B cell (primary cell): ENCODE data around the gene FAM72A. TPM values are rescaled to one million over a fixed set of nuclear protein-coding genes. Genes with fewer than 3 reads are reported as not detected.
A peak's percentile ranks its signal among the peaks of the same experiment; 100 is the strongest.
"Not testable (repeated sequence)": the region's sequence is repeated elsewhere in the genome, so short reads cannot be mapped to it uniquely, and the experiment has no call there.

ENCODE experiments used
- ATAC-seq: fragments of 200-7000 bp; cut with Tn5 transposase; one replicate; pipeline ENCODE4 v1.10.0; 2021; ENCODE audit warnings: low read depth, mild to moderate bottlenecking, moderate number of reproducible peaks, moderate library complexity
- CTCF ChIA-PET: fragments of 350-600 bp; sonication (Branson Sonifier 250); formaldehyde crosslinking; loops from one replicate; lab custom pipeline; 2021; ENCODE audit warnings: antibody characterized with exemption, inconsistent platforms; lab: Charles Lee
- POLR2A ChIA-PET: fragments of 350-600 bp; sonication (Branson Sonifier 250); formaldehyde crosslinking; loops from one replicate; lab custom pipeline; 2021; ENCODE audit warnings: antibody characterized with exemption; lab: Charles Lee
- DNase-seq: peaks from one replicate; pipeline ENCODE4 v3.0.0; 2013
- H2AFZ ChIP-seq: 2 replicates; pipeline ENCODE4 v1.6.1; 2012; ENCODE audit warnings: mild to moderate bottlenecking, low read depth, low read length; ENCODE audit not compliant: insufficient read depth, poor library complexity, severe bottlenecking
- H3K27ac ChIP-seq, 2 donors: 1 replicate in 1 of 2; 2 replicates in 1 of 2; pipeline ENCODE4 v1.5.1; 2012 to 2013; ENCODE audit warnings: low read length in 2 of 2, mild to moderate bottlenecking in 2 of 2, moderate library complexity in 1 of 2
- H3K27me3 ChIP-seq, 4 experiments: fragments of 200-600 bp in 1 of 4; sonication (generic) in 1 of 4; replicated peaks in 1 of 4; 1 replicate in 2 of 4; 2 replicates in 2 of 4; pipeline versions ENCODE4 v1.6.1 to v1.7.0; 2013 to 2016; ENCODE audit warnings: low read length in 3 of 4, mild to moderate bottlenecking in 2 of 4, mixed read lengths in 1 of 4, moderate library complexity in 1 of 4; ENCODE audit not compliant: insufficient read depth in 4 of 4, control insufficient read depth in 3 of 4; ENCODE audit errors: control extremely low read depth in 1 of 4
- H3K36me3 ChIP-seq, 2 experiments: replicated peaks in 1 of 2; 1 replicate in 1 of 2; 2 replicates in 1 of 2; pipeline versions ENCODE4 v1.6.1 to v1.7.1; 2013; ENCODE audit warnings: low read length in 1 of 2; ENCODE audit not compliant: insufficient read depth in 2 of 2, control insufficient read depth in 1 of 2; ENCODE audit errors: control extremely low read depth in 1 of 2, extremely low read depth in 1 of 2
- H3K4me1 ChIP-seq, 2 donors: fragments of 200-600 bp in 1 of 2; sonication (generic) in 1 of 2; 1 replicate in 1 of 2; 2 replicates in 1 of 2; pipeline versions ENCODE4 v1.5.1 to v1.6.1; 2013 to 2017; ENCODE audit warnings: low read length in 2 of 2; ENCODE audit not compliant: control insufficient read depth in 2 of 2, insufficient read depth in 2 of 2
- H3K4me2 ChIP-seq: replicated peaks from 2 replicates; pipeline ENCODE3; 2012; ENCODE audit warnings: mild to moderate bottlenecking, low read depth, low read length; ENCODE audit not compliant: poor library complexity, severe bottlenecking
- H3K4me3 ChIP-seq, 5 experiments: fragments of 200-600 bp in 1 of 5; sonication (generic) in 1 of 5; 1 replicate in 3 of 5; 2 replicates in 2 of 5; pipeline versions ENCODE4 v1.5.1 to v1.7.0; 2011 to 2016; ENCODE audit warnings: low read length in 4 of 5, mild to moderate bottlenecking in 4 of 5, low read depth in 2 of 5, control low read depth in 1 of 5, moderate library complexity in 1 of 5; ENCODE audit not compliant: insufficient read depth in 1 of 5; ENCODE audit errors: control extremely low read depth in 1 of 5, extremely low read depth in 1 of 5
- H3K79me2 ChIP-seq: fragments of 200-600 bp; sonication (generic); one replicate; pipeline ENCODE4 v1.6.0; 2016; ENCODE audit warnings: low read length; ENCODE audit not compliant: control insufficient read depth, insufficient read depth
- H3K9ac ChIP-seq: fragments of 200-600 bp; sonication (generic); 2 replicates; pipeline ENCODE4 v1.6.1; 2017; ENCODE audit warnings: mild to moderate bottlenecking, low read length, moderate library complexity
- H3K9me3 ChIP-seq, 3 donors: one replicate each; pipeline versions ENCODE4 v1.6.1 to v1.7.1; 2013; ENCODE audit warnings: low read length in 2 of 3; ENCODE audit not compliant: control insufficient read depth in 2 of 3, insufficient read depth in 1 of 3; ENCODE audit errors: control extremely low read depth in 1 of 3
- H4K20me1 ChIP-seq: 2 replicates; pipeline ENCODE4 v1.6.0; 2012; ENCODE audit warnings: mild to moderate bottlenecking, low read length; ENCODE audit not compliant: insufficient read depth, control insufficient read depth, poor library complexity, severe bottlenecking
- H3K27ac Mint-ChIP-seq: one replicate; pipeline ENCODE4 v1.8.0; 2021; ENCODE audit warnings: mixed read lengths
- H3K27me3 Mint-ChIP-seq: one replicate; pipeline ENCODE4 v1.8.0; 2021; ENCODE audit warnings: mixed read lengths
- H3K4me1 Mint-ChIP-seq: one replicate; pipeline ENCODE4 v1.8.0; 2021; ENCODE audit warnings: mixed read lengths
- H3K4me3 Mint-ChIP-seq: one replicate; pipeline ENCODE4 v1.8.0; 2021; ENCODE audit warnings: mixed read lengths
- H3K9me3 Mint-ChIP-seq: one replicate; pipeline ENCODE4 v1.8.0; 2022; ENCODE audit warnings: mixed read lengths; ENCODE audit not compliant: insufficient read depth
- WGBS: methylation state at CpG from one replicate; pipeline ENCODE4 v1.1.5; 2013; ENCODE audit warnings: missing lambda C conversion rate; ENCODE audit not compliant: insufficient coverage; 5-methylcytosine and 5-hydroxymethylcytosine counted together
- intact Hi-C: fragments of 100-400 bp; cut with micrococcal nuclease; formaldehyde crosslinking; loops from one replicate; pipeline ENCODE4 v1.10.0; 2022
- polyA plus RNA-seq: library from polyadenylated mRNA; depleted of rRNA; stranded (reverse); fragments of >200 nt; gene quantifications from 2 replicates; pipeline ENCODE4 v1.2.3, GENCODE V29; 2012
- total RNA-seq, 2 donors: library from RNA; stranded (reverse); fragments of 120-200 nt in 1 of 2; gene quantifications; 1 replicate in 1 of 2; 2 replicates in 1 of 2; pipeline versions ENCODE4 v1.2.3 to v1.2.4, GENCODE V29; 2013 to 2022

FAM72A gene
- total and polyA plus RNA-seq, 2 donors (not counting 1 experiment from before 2014, with no cell fraction given), result 1.7 to 1.8 TPM

DNA sequence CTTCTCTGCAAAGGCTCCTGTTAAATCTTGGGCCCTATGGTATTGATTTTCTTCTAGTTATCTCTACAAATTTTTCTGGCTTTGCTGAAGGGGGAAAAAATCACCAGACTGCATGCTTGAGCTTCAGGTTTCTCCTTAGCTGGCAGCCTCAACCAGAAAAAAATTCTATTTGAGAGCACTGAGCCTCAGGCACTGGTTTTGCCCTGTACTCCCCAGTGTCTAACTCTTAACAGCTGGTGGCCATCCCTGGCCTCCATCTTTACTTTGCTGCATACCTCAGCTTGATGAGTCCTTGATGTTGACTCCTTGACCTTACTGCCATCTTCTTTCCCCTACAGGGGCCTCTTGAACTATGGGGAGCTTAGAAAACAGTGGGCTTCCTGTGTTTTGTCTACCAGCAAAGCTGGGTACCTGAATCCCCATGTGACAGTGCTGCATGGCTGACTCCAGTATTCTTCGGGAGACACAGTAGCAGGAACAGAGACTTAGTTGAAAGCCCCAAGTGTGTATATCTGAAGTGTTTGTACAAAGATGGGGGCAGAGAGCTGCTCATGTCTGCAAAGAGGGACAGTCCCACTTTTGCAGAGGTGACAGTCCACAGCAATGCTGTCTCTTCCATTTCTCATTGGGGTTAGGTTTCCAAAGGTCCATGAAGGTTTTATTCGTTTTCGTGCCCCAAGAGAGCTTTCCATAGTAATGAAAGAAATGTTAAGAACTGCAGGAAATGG, 31.7 kb upstream of the FAM72A start:
- H3K27me3 Mint-ChIP-seq, H3K4me3 ChIP-seq, POLR2A ChIA-PET, H3K4me3 Mint-ChIP-seq, intact Hi-C loops, CTCF ChIA-PET, H3K4me2 ChIP-seq, H3K4me1 ChIP-seq, H3K4me1 Mint-ChIP-seq, H3K9ac ChIP-seq, H2AFZ ChIP-seq, DNase-seq, H3K9me3 Mint-ChIP-seq, H3K27ac ChIP-seq, H3K79me2 ChIP-seq, H3K9me3 ChIP-seq, H3K27me3 ChIP-seq, H4K20me1 ChIP-seq, ATAC-seq, H3K36me3 ChIP-seq: not testable (repeated sequence)
- peak overlapping the region; percentile 32 for H3K27ac Mint-ChIP-seq
- no CpG with 5 or more reads among the region's 3 CpGs for WGBS

DNA sequence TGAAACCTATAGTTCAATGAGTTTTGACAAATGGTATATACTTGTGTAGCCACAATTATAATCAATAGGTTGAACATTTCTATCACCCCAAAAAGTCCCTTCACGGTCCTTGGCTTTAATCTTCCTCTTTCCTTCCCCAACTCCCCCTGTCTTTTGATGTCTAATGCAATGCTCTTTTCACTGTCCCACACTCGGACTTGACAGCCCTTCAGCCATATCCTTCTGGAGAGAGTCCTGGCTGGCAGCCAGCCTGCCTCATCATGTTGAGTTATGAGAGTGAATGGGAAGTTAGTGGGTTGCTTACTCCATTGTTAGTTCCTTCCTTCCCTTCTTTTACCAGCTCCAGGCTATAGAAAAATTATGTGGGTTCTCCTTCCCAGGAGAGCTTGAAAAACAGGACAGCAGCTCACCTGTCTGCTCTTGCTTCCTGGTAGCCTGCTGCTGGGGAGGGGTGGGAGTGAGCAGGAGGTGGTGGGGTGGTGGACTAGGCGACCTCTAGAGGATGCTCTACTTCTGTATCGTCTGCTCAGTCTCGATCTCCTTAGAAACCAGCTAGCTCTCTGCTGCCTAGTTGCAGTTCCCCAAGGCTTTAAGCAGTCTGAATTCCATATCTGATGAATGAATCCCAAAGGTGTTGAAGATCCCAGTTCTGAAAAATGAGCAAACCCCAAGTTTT, 30.5 kb upstream of the FAM72A start:
- H3K4me2 ChIP-seq, H4K20me1 ChIP-seq, H3K27me3 Mint-ChIP-seq, DNase-seq, H3K27me3 ChIP-seq, H3K4me1 Mint-ChIP-seq, H3K9ac ChIP-seq, H3K4me3 Mint-ChIP-seq, H2AFZ ChIP-seq, H3K4me3 ChIP-seq, H3K27ac Mint-ChIP-seq, H3K36me3 ChIP-seq, POLR2A ChIA-PET, H3K27ac ChIP-seq, H3K9me3 Mint-ChIP-seq, H3K4me1 ChIP-seq, intact Hi-C loops, H3K9me3 ChIP-seq, CTCF ChIA-PET, H3K79me2 ChIP-seq: not testable (repeated sequence)
- peak; percentile 90 for ATAC-seq
- WGBS, result 60% methylated on average over 1 of the region's 5 CpGs

DNA sequence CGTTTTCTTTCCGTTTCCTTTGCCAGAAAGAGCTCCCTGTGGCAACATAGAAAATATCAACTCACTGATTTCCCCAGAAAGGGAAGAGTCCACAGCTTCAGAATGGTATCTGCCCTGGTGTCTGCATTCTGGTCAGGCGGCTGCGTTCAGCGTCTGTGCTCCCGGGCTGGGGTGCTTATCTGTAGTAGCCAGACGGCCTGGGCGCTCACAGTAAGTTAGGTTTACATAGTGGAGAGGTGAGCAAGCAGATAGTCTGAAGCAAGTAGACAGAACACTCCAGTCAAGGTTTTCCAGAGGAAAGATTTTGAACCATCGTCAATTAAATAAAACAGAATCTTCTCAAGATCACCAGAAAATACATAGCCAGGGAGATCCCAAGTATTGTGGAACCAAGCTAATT, 29.4 kb upstream of the FAM72A start:
- CTCF ChIA-PET, H3K4me1 ChIP-seq, H3K9me3 Mint-ChIP-seq, POLR2A ChIA-PET, H3K27ac ChIP-seq, H3K9me3 ChIP-seq, H3K4me3 ChIP-seq, H3K27ac Mint-ChIP-seq, H3K36me3 ChIP-seq, ATAC-seq, H3K4me3 Mint-ChIP-seq, H4K20me1 ChIP-seq, DNase-seq, intact Hi-C loops, H3K79me2 ChIP-seq, H3K27me3 Mint-ChIP-seq, H3K27me3 ChIP-seq, H3K9ac ChIP-seq, H3K4me2 ChIP-seq, H2AFZ ChIP-seq, H3K4me1 Mint-ChIP-seq: not testable (repeated sequence)
- WGBS, result no CpG with 5 or more reads among the region's 9 CpGs

DNA sequence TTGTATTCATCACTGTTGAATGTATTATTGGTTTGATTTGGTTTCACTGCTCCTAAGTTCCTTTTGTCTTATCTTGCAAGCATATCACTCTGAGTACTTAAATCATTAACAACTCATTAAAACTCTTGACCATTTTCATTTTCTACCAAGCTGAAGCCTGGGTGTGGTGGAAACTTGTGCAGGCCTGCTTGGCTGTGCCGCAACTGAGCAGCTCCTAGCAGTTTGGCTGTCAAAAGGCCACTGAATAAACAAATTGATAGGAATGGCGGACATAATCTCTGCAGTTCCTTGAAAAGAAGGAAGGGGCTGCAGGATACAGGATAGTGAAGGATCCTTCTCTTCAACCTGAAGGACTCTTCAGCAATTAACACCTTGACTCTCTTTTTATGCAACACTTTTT, 26.6 kb upstream of the FAM72A start:
- POLR2A ChIA-PET, H3K4me3 Mint-ChIP-seq, ATAC-seq, H3K27me3 ChIP-seq, H3K9me3 ChIP-seq, H3K27ac ChIP-seq, H3K4me1 ChIP-seq, H3K27me3 Mint-ChIP-seq, H4K20me1 ChIP-seq, H3K79me2 ChIP-seq, H3K4me2 ChIP-seq, H2AFZ ChIP-seq, H3K4me1 Mint-ChIP-seq, H3K27ac Mint-ChIP-seq, H3K9ac ChIP-seq, DNase-seq, intact Hi-C loops, CTCF ChIA-PET, H3K9me3 Mint-ChIP-seq, H3K4me3 ChIP-seq, H3K36me3 ChIP-seq: not testable (repeated sequence)
- WGBS, result no CpG with 5 or more reads among the region's 2 CpGs
